GM12865 (cell line): Measurements from ENCODE around the gene INHBE.
A peak's percentile ranks its signal among the peaks of the same experiment; 100 is the strongest.

ENCODE experiments used
- DNase-seq: peaks from one replicate; pipeline ENCODE4 v3.0.0; 2010; ENCODE audit warnings: low read depth
- H3K4me3 ChIP-seq: 2 replicates; pipeline ENCODE4 v1.5.1; 2011; ENCODE audit warnings: mild to moderate bottlenecking, low read depth, low read length, control low read depth
- TF ChIP-seq, protein P1 (sequence below): IDR thresholded peaks from 2 replicates; pipeline ENCODE4 v1.5.1; 2011; ENCODE audit warnings: low read length, control low read depth, low read depth, inconsistent platforms; ENCODE audit not compliant: insufficient read depth; ENCODE audit errors: missing control alignments

INHBE gene

DNA sequence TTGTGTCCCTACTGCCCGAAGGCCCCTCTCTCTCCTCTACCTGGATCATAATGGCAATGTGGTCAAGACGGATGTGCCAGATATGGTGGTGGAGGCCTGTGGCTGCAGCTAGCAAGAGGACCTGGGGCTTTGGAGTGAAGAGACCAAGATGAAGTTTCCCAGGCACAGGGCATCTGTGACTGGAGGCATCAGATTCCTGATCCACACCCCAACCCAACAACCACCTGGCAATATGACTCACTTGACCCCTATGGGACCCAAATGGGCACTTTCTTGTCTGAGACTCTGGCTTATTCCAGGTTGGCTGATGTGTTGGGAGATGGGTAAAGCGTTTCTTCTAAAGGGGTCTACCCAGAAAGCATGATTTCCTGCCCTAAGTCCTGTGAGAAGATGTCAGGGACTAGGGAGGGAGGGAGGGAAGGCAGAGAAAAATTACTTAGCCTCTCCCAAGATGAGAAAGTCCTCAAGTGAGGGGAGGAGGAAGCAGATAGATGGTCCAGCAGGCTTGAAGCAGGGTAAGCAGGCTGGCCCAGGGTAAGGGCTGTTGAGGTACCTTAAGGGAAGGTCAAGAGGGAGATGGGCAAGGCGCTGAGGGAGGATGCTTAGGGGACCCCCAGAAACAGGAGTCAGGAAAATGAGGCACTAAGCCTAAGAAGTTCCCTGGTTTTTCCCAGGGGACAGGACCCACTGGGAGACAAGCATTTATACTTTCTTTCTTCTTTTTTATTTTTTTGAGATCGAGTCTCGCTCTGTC, 1.8 kb downstream of the INHBE start:
- DNase-seq, result no peak
- no peak overlapping the region for H3K4me3 ChIP-seq
- TF ChIP-seq, protein P1, sequence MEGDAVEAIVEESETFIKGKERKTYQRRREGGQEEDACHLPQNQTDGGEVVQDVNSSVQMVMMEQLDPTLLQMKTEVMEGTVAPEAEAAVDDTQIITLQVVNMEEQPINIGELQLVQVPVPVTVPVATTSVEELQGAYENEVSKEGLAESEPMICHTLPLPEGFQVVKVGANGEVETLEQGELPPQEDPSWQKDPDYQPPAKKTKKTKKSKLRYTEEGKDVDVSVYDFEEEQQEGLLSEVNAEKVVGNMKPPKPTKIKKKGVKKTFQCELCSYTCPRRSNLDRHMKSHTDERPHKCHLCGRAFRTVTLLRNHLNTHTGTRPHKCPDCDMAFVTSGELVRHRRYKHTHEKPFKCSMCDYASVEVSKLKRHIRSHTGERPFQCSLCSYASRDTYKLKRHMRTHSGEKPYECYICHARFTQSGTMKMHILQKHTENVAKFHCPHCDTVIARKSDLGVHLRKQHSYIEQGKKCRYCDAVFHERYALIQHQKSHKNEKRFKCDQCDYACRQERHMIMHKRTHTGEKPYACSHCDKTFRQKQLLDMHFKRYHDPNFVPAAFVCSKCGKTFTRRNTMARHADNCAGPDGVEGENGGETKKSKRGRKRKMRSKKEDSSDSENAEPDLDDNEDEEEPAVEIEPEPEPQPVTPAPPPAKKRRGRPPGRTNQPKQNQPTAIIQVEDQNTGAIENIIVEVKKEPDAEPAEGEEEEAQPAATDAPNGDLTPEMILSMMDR, result no peak

GRCh38 chr12:57458665-57459054, 3.6 kb downstream of the INHBE start:
- peak overlapping the region; percentile 61 for H3K4me3 ChIP-seq
- TF ChIP-seq, protein P1, result no peak
- DNase-seq, result no peak

DNA sequence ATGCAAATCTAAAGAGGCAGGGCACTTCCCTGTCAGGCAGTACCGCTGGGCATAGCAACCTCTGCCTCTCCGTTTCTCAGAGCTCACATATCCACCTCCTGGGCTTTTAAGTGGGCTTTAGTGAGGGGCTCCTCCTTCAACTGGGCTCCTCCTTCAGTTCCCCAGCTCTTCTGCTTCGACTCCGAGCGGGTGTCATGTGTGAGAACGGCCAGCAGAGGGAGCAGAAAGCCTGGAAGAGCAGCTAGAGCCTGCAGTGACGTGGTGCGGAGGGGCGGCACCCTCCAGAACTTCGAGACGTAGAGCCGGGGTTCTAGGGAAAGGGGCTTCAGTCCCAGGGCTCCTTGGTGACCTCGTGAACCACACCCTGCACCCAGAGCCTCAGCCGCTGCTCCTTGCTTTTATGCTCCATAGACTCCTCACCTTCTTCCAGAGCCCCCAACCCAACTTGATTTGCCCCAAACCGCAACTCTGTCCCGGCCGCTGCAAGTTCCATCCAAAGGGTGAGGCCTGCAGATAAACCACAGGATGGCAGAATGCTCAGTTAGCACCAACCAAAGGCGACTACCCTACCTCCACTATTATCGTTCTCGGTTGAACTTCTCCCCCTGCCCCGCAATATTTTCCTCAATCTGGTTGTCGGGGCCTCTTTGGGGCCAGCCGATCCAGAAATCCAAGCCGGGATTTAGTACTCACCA, 4.1 kb downstream of the INHBE start:
- DNase-seq, result peak; percentile 97
- peak overlapping the region; percentile 61 for H3K4me3 ChIP-seq
- TF ChIP-seq, protein P1, result peak; percentile 94

DNA sequence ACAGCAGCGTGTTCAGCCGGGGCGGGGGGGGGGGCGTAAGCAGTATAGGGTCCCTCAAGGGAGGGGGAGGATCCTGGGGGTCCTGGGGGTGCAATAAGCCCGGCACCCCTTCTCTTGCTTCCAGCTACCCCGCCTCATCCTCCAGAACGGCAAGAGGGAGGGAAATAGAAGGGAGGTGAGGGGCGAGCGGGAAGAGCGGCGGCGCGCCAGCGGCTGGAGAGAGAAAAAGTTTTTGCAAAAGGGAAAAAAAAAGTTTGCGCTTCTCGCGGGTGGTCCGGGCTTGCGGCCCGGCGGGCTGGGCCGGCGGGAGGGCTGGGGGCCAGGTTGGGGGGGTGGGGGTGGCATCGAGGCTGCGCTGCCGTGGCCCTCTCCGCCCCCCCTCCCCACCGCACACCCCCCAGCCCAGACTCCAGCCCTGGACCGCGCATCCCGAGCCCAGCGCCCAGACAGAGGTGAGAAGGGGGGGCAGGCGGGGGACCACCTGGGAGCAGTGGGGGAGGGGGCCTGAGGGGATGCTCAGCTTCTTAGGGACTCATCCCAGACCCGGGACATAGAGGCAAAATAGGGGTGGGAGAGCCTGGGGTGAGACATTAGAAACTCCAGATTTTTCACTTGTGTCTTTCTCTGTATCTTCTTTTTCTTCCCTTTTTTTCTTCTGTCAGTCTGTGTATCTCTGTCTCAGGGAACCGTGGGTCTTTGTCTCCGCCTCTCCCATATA, 4.8 kb downstream of the INHBE start, which contains the start of gene GLI1:
TSS of gene GLI1 (plus strand) at position 36 of the 718 bp plus-strand sequence. CDS start 3,907 bp downstream, outside the sequence.
- TF ChIP-seq, protein P1, result no peak
- DNase-seq, result no peak
- peak within 1 kb of the TSS; percentile 61 for H3K4me3 ChIP-seq

DNA sequence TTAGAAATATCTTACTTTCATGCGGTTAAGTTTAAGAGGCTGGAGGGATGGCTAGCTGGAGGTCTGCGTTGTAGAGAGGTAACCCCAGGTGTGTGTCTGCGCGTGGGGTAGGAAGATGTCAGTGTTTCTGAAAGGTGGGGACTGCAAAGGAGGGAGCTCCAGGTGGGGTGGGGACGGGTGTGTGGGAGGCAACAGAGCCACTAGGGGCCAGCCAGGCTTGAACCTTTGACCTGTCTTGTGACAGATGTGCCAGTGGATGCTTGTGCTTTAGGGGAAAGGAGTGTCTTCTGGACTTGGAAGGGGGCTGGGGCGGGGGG, 5.3 kb downstream of the INHBE start:
- no peak for DNase-seq
- TF ChIP-seq, protein P1, result no peak
- H3K4me3 ChIP-seq, result no peak overlapping the region

DNA sequence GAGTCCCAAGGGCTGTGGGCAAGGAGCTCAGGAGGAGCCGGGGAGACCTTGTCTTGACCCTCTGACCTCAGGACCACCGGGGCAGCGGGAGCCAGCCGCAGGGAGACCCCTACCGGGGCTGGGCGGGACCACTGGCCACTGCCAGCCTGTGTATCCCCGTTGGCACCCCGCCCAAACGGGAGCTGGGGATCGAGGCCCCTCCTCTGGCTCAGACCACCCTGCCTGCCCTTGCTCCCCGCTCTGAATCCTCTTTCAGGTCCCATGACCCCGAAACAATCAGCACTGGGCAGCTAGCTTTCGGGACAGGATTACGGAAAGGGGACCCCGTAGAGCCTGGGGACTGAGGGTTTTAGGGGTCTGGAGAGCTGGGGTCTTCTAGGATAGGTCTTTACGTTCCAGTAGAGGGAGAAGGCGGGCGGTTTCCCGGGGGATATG, 5.8 kb downstream of the INHBE start:
- no peak for DNase-seq
- TF ChIP-seq, protein P1, result no peak
- peak overlapping the region; percentile 71 for H3K4me3 ChIP-seq
